CD8-positive, alpha-beta memory T cell (primary cell): Measurements from ENCODE around the gene FADD. TPM values are rescaled to one million over a fixed set of nuclear protein-coding genes. Genes with fewer than 3 reads are reported as not detected.
A peak's percentile ranks its signal among the peaks of the same experiment; 100 is the strongest.
"Not testable (repeated sequence)": the region's sequence is repeated elsewhere in the genome, so short reads cannot be mapped to it uniquely, and the experiment has no call there.

Experiments
- CTCF ChIA-PET: fragments of 350-600 bp; sonication (Branson Sonifier 250); formaldehyde crosslinking; loops from one replicate; lab custom pipeline; 2021; ENCODE audit warnings: antibody characterized with exemption; lab: Charles Lee
- POLR2A ChIA-PET: fragments of 350-600 bp; sonication (Branson Sonifier 250); formaldehyde crosslinking; loops from one replicate; lab custom pipeline; 2021; ENCODE audit warnings: antibody characterized with exemption; lab: Charles Lee
- DNase-seq, 5 donors: peaks; one replicate each; pipeline versions ENCODE4 v3.0.0 to v3.0.0-alpha.2; 2020 to 2022; ENCODE audit warnings: mixed read lengths in 1 of 5
- H3K27ac ChIP-seq: one replicate; pipeline ENCODE4 v1.7.0; 2013; ENCODE audit warnings: low read depth, mild to moderate bottlenecking, low read length, moderate library complexity
- H3K27me3 ChIP-seq: 2 replicates; pipeline ENCODE4 v1.7.0; 2013; ENCODE audit warnings: low read length, mild to moderate bottlenecking; ENCODE audit not compliant: insufficient read depth, poor library complexity, severe bottlenecking
- H3K36me3 ChIP-seq: 2 replicates; pipeline ENCODE4 v1.7.0; 2013; ENCODE audit warnings: mild to moderate bottlenecking, low read length, moderate library complexity; ENCODE audit not compliant: insufficient read depth
- H3K4me1 ChIP-seq: 2 replicates; pipeline ENCODE4 v1.7.0; 2013; ENCODE audit warnings: mild to moderate bottlenecking, low read length, moderate library complexity; ENCODE audit not compliant: insufficient read depth
- H3K4me3 ChIP-seq: 2 replicates; pipeline ENCODE4 v1.7.0; 2013; ENCODE audit warnings: mild to moderate bottlenecking, low read length
- H3K9me3 ChIP-seq: 2 replicates; pipeline ENCODE4 v1.7.0; 2013; ENCODE audit warnings: mild to moderate bottlenecking, low read length
- H3K27ac Mint-ChIP-seq, 8 donors: one replicate each; pipeline ENCODE4 v1.8.0; 2020 to 2021; ENCODE audit warnings: mixed read lengths in 8 of 8, mild to moderate bottlenecking in 6 of 8, inconsistent platforms in 3 of 8, moderate library complexity in 3 of 8
- H3K27me3 Mint-ChIP-seq, 2 donors: one replicate each; pipeline ENCODE4 v1.8.0; 2020 to 2021; ENCODE audit warnings: mixed read lengths in 2 of 2, mild to moderate bottlenecking in 1 of 2, moderate library complexity in 1 of 2
- H3K36me3 Mint-ChIP-seq, 3 donors: one replicate each; pipeline ENCODE4 v1.8.0; 2020 to 2021; ENCODE audit warnings: mixed read lengths in 3 of 3, inconsistent platforms in 1 of 3, mild to moderate bottlenecking in 1 of 3
- H3K4me1 Mint-ChIP-seq, 3 donors: one replicate each; pipeline ENCODE4 v1.8.0; 2020 to 2021; ENCODE audit warnings: mixed read lengths in 3 of 3, inconsistent platforms in 1 of 3, mild to moderate bottlenecking in 1 of 3
- H3K4me3 Mint-ChIP-seq, 7 donors: one replicate each; pipeline ENCODE4 v1.8.0; 2020 to 2021; ENCODE audit warnings: mixed read lengths in 7 of 7, mild to moderate bottlenecking in 6 of 7, moderate library complexity in 4 of 7, inconsistent platforms in 2 of 7
- H3K9me3 Mint-ChIP-seq, 5 donors: one replicate each; pipeline ENCODE4 v1.8.0; 2020 to 2022; ENCODE audit warnings: mixed read lengths in 5 of 5, mild to moderate bottlenecking in 3 of 5, moderate library complexity in 2 of 5, inconsistent platforms in 1 of 5
- polyA plus RNA-seq: library from polyadenylated mRNA; unstranded; fragments of 300-500 nt; fragmentation: Illumina TruSeq; gene quantifications from one replicate; pipeline ENCODE4 v1.2.3, GENCODE V29; 2021
- total RNA-seq, 2 experiments: library from RNA; stranded (reverse); gene quantifications; one replicate each; pipeline ENCODE4 v1.2.3, GENCODE V29; 2021

Gene FADD
- total and polyA plus RNA-seq, 3 experiments from 2014 or later: 22.9 to 39.4 (median 38.5) TPM

- peak overlapping the region in 1 of 7 donors; percentile 75 for H3K4me3 Mint-ChIP-seq
- Histone ChIP-seq H3K27ac (no peak overlapping the region), H3K36me3 (peaks cover 32% of the 10 kb centered on the region), H3K27me3 (no peaks in the 10 kb centered on the region), H3K9me3 (no peaks in the 10 kb centered on the region), H3K4me1 (peaks cover 23% of the 10 kb centered on the region), H3K4me3 (no peak overlapping the region)
- H3K36me3 Mint-ChIP-seq: peaks cover 6 to 52% (median 14%) of the 10 kb centered on the region in 3 donors
- DNase-seq: no peak
- H3K27me3 Mint-ChIP-seq: no peaks in the 10 kb centered on the region
- ChIA-PET CTCF (no interaction called here), POLR2A (no interaction called here)
- H3K4me1 Mint-ChIP-seq: peaks cover 36 to 51% (median 39%) of the 10 kb centered on the region in 3 donors
- peak overlapping the region in 7 of 8 donors; percentile 21 to 86 (median 49) for H3K27ac Mint-ChIP-seq
- H3K9me3 Mint-ChIP-seq: no peaks in the 10 kb centered on the region
These were observed 7.0 kb downstream of the FADD start for GRCh38 chr11:70210051-70210501.

DNA sequence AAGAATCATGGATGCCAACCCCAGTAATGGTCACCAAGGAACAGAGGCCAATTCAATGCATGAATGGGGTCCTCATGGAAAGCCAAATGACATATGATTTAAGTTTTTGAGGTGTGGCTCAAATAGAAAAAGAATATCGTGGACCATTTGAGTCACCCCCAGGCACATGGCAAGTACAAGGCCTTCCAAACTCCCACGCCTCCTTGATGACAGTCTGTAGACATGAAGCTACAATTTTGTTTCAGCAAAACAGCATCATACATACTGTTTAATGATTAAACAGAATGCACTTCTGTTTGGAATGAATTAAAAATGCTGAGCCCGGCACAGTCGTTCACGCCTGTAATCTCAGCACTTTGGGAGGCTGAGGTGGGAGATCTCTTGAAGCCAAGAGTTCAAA is 7.4 kb downstream of the FADD start:
- POLR2A ChIA-PET: no interaction called here
- no peaks in the 10 kb centered on the region for H3K9me3 Mint-ChIP-seq
- Histone ChIP-seq H3K4me1 (peaks cover 19% of the 10 kb centered on the region), H3K36me3 (peaks cover 27% of the 10 kb centered on the region), H3K9me3 (no peaks in the 10 kb centered on the region), H3K27ac (no peak overlapping the region), H3K4me3 (no peak overlapping the region), H3K27me3 (no peaks in the 10 kb centered on the region)
- H3K4me1 Mint-ChIP-seq: peaks cover 31 to 46% (median 34%) of the 10 kb centered on the region in 3 donors
- no peaks in the 10 kb centered on the region for H3K27me3 Mint-ChIP-seq
- CTCF ChIA-PET: no interaction called here
- no peak for DNase-seq
- H3K36me3 Mint-ChIP-seq: peaks cover 6 to 48% (median 14%) of the 10 kb centered on the region in 3 donors
- peak overlapping the region in 3 of 8 donors; percentile 43 to 86 (median 85) for H3K27ac Mint-ChIP-seq
- H3K4me3 Mint-ChIP-seq: no peak overlapping the region

DNA sequence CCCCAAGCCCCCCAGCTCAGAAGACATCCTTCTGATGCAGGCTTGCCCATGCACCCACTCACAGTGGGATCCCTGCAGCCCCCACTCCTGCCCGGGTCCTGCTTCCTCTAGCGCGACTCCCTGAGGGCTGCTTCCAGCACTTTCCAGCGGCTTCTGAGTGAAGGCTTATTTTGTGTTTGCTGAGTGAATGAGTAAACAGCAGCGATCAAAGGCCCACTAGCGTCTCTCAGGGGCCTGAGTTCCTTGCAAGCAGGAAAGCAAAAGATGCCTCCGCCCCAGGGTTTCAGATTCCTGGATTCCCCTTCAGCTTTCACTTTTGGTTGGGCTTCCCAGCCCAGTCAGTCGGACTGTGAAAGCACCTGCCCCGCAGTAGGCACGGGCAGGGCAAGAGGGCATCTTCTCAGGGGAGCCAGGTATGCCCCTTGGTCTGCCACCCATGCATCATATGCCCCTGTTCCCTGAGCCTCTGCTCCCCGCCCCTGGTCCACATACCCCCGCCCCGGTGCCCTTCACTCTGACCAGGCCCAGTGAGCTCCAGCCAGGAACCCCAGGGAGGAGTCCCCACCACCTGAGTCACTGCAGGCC is 9.2 kb downstream of the FADD start:
- Mint-ChIP-seq H3K36me3 (peaks cover 6 to 30% (median 8%) of the 10 kb centered on the region in 3 donors), H3K4me1 (peaks cover 17 to 28% (median 19%) of the 10 kb centered on the region in 3 donors), H3K27ac (peak overlapping the region in 1 of 8 donors; percentile 78), H3K9me3 (no peaks in the 10 kb centered on the region), H3K4me3 (peak overlapping the region in 1 of 7 donors; percentile 19), H3K27me3 (peaks cover 0 to 1% of the 10 kb centered on the region in 2 donors)
- DNase-seq: no peak
- Histone ChIP-seq H3K27ac (no peak overlapping the region), H3K9me3 (no peaks in the 10 kb centered on the region), H3K36me3 (peaks cover 15% of the 10 kb centered on the region), H3K27me3 (no peaks in the 10 kb centered on the region), H3K4me3 (no peak overlapping the region), H3K4me1 (peaks cover 4% of the 10 kb centered on the region)
- ChIA-PET POLR2A (no interaction called here), CTCF (interaction anchor here (1.1 kb wide), 1 partner anchor 9 kb away, joined by 3 read pairs; the partner anchor contains the start of gene FADD)

GRCh38 chr11:70217388-70217787 is 14.3 kb downstream of the FADD start:
- H3K27ac Mint-ChIP-seq, DNase-seq, H3K9me3 Mint-ChIP-seq, H3K27ac ChIP-seq, POLR2A ChIA-PET, H3K4me3 ChIP-seq, H3K4me3 Mint-ChIP-seq, H3K4me1 Mint-ChIP-seq, H3K9me3 ChIP-seq, H3K27me3 ChIP-seq, H3K4me1 ChIP-seq, H3K36me3 Mint-ChIP-seq, H3K36me3 ChIP-seq, CTCF ChIA-PET: not testable (repeated sequence)
- peaks cover 8 to 14% of the 10 kb centered on the region in 2 donors for H3K27me3 Mint-ChIP-seq

GRCh38 chr11:70218076-70218475 is 15.0 kb downstream of the FADD start:
- H3K36me3 Mint-ChIP-seq, H3K4me1 Mint-ChIP-seq, CTCF ChIA-PET, H3K27ac ChIP-seq, POLR2A ChIA-PET, H3K36me3 ChIP-seq, H3K4me3 Mint-ChIP-seq, H3K4me3 ChIP-seq, H3K27me3 ChIP-seq, DNase-seq, H3K9me3 Mint-ChIP-seq, H3K4me1 ChIP-seq, H3K9me3 ChIP-seq, H3K27ac Mint-ChIP-seq: not testable (repeated sequence)
- peaks cover 10 to 17% of the 10 kb centered on the region in 2 donors for H3K27me3 Mint-ChIP-seq

DNA sequence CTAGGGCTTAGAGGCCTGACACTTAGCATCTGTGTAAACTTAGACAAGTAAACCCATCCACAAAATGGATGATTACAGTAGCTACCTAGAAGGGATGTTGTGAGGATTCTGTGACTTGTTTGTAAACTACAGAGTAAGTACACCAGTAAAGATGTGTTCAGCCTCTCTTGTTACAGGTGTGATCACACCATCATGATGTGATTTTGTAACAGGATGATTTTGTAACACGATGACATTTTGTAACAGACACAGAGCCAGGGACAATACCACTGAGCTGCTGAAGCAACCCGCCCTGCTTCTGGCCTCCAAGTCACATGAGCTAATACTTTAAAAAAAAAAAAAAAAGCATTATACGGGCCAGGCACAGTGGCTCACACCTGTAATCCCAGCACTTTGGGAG is 17.0 kb downstream of the FADD start:
- CTCF ChIA-PET: no interaction called here
- no peaks in the 10 kb centered on the region for H3K9me3 ChIP-seq
- no peaks in the 10 kb centered on the region for H3K4me1 ChIP-seq
- DNase-seq: no peak
- H3K9me3 Mint-ChIP-seq: no peaks in the 10 kb centered on the region
- H3K27ac ChIP-seq: no peak overlapping the region
- no peak overlapping the region for H3K27ac Mint-ChIP-seq
- H3K27me3 ChIP-seq: no peaks in the 10 kb centered on the region
- no peaks in the 10 kb centered on the region for H3K36me3 ChIP-seq
- peaks cover 0 to 5% (median 0%) of the 10 kb centered on the region in 3 donors for H3K36me3 Mint-ChIP-seq
- peaks cover 15 to 20% of the 10 kb centered on the region in 2 donors for H3K27me3 Mint-ChIP-seq
- POLR2A ChIA-PET: no interaction called here
- no peak overlapping the region for H3K4me3 Mint-ChIP-seq
- no peak overlapping the region for H3K4me3 ChIP-seq
- no peaks in the 10 kb centered on the region for H3K4me1 Mint-ChIP-seq

DNA sequence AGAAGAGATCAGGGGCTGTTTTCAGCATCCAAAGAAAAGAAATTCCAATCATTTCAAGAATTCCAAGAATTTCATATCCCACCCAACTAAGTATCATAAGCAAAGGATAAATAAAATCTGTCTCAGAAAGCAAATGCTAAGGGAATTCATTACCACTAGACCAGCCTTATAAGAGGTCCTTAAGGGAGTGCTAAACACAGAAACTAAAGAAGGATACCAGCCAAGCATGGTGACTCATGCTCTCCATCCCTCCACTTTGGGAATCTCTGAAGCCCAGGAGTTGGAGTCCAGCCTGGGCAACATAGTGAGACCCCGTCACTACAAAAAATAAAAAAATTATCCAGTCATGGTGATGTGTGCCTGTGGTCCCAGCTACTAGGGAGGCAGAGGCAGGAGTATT is 17.8 kb downstream of the FADD start:
- Histone ChIP-seq H3K9me3 (no peaks in the 10 kb centered on the region), H3K36me3 (no peaks in the 10 kb centered on the region), H3K27me3 (no peaks in the 10 kb centered on the region), H3K4me3 (no peak overlapping the region), H3K27ac (no peak overlapping the region), H3K4me1 (no peaks in the 10 kb centered on the region)
- no peak for DNase-seq
- POLR2A ChIA-PET: no interaction called here
- H3K9me3 Mint-ChIP-seq: no peaks in the 10 kb centered on the region
- peaks cover 0 to 5% (median 0%) of the 10 kb centered on the region in 3 donors for H3K36me3 Mint-ChIP-seq
- H3K4me1 Mint-ChIP-seq: no peaks in the 10 kb centered on the region
- no peak overlapping the region for H3K27ac Mint-ChIP-seq
- no peak overlapping the region for H3K4me3 Mint-ChIP-seq
- peaks cover 15 to 20% of the 10 kb centered on the region in 2 donors for H3K27me3 Mint-ChIP-seq
- CTCF ChIA-PET: interaction anchor here (1.1 kb wide), 1 partner anchor 25 kb away, joined by 3 read pairs; no protein-coding TSS in a partner anchor

- DNase-seq: no peak
These were observed 22.6 kb downstream of the FADD start for GRCh38 chr11:70225681-70226177.

More at GRCh38 chr11:70225681-70226177, 22.6 kb downstream of the FADD start:
- Histone ChIP-seq H3K4me1 (no peaks in the 10 kb centered on the region), H3K27ac (no peak overlapping the region), H3K4me3 (no peak overlapping the region), H3K9me3 (no peaks in the 10 kb centered on the region), H3K27me3 (no peaks in the 10 kb centered on the region), H3K36me3 (no peaks in the 10 kb centered on the region)
- Mint-ChIP-seq H3K27me3 (peaks cover 10 to 13% of the 10 kb centered on the region in 2 donors), H3K27ac (no peak overlapping the region), H3K4me3 (no peak overlapping the region), H3K4me1 (no peaks in the 10 kb centered on the region), H3K9me3 (no peaks in the 10 kb centered on the region), H3K36me3 (peaks cover 0 to 3% (median 0%) of the 10 kb centered on the region in 3 donors)
- POLR2A ChIA-PET: no interaction called here
- CTCF ChIA-PET: no interaction called here
